Measurements from ENCODE around the gene UGP2.
A peak's percentile ranks its signal among the peaks of the same experiment; 100 is the strongest.
"Not testable (repeated sequence)": the region's sequence is repeated elsewhere in the genome, so short reads cannot be mapped to it uniquely, and the experiment has no call there.

The UGP2 gene

GRCh38 chr2:63899639-63900038 is 57.9 kb downstream of the UGP2 start:
- DNase-seq: no peak

- no peak for DNase-seq
Measured at GRCh38 chr2:63902149-63902548, 60.5 kb downstream of the UGP2 start.

- DNase-seq: peak; percentile 14
Measured at GRCh38 chr2:63903003-63903402, 61.3 kb downstream of the UGP2 start.

GRCh38 chr2:63914311-63914710 is 72.6 kb downstream of the UGP2 start:
- no peak for DNase-seq

GRCh38 chr2:63926815-63927214 is 85.1 kb downstream of the UGP2 start:
- no peak for DNase-seq

- DNase-seq: not testable (repeated sequence)
Measured at GRCh38 chr2:63932104-63932503, 90.4 kb downstream of the UGP2 start.
